GM13976 (cell line): Measurements from ENCODE around the gene ERI2.
"Not testable (repeated sequence)": the region's sequence is repeated elsewhere in the genome, so short reads cannot be mapped to it uniquely, and the experiment has no call there.

Experiments used
- DNase-seq: peaks from one replicate; pipeline ENCODE4 v3.0.0; 2012; ENCODE audit warnings: low spot score
- CTCF ChIP-seq: IDR thresholded peaks from 2 replicates; pipeline ENCODE4 v1.5.1; 2012; ENCODE audit warnings: borderline replicate concordance, mild to moderate bottlenecking; ENCODE audit not compliant: insufficient read depth; ENCODE audit errors: extremely low read depth, missing control alignments, control extremely low read depth
- in situ Hi-C: fragments of 300-500 bp; cut with MboI; formaldehyde crosslinking; loops from one replicate; pipeline ENCODE4 v1.12.0; 2022; ENCODE audit warnings: low sequenced_read_pairs, mixed read lengths, inconsistent platforms; ENCODE audit not compliant: unreplicated experiment

The ERI2 gene

GRCh38 chr16:20773679-20774078 lies 32.6 kb downstream of the ERI2 start:
- no peak for DNase-seq
- in situ Hi-C loops: no loop called here
- TF ChIP-seq CTCF: no peak

GRCh38 chr16:20768818-20769217 lies 37.5 kb downstream of the ERI2 start:
- DNase-seq: no peak
- TF ChIP-seq CTCF: no peak
- in situ Hi-C loops: no loop called here

GRCh38 chr16:20768121-20768520 lies 38.2 kb downstream of the ERI2 start:
- DNase-seq: no peak
- in situ Hi-C loops: no loop called here
- TF ChIP-seq CTCF: no peak

GRCh38 chr16:20767577-20767976 lies 38.7 kb downstream of the ERI2 start:
- TF ChIP-seq CTCF: no peak
- in situ Hi-C loops: no loop called here

GRCh38 chr16:20766294-20766693 lies 40.0 kb downstream of the ERI2 start:
- in situ Hi-C loops: no loop called here
- DNase-seq: no peak

More at GRCh38 chr16:20767577-20767976, 38.7 kb downstream of the ERI2 start:
- no peak for DNase-seq

GRCh38 chr16:20765732-20766131 lies 40.5 kb downstream of the ERI2 start:
- no peak for TF ChIP-seq CTCF
- DNase-seq: no peak
- in situ Hi-C loops: no loop called here

More at GRCh38 chr16:20766294-20766693, 40.0 kb downstream of the ERI2 start:
- no peak for TF ChIP-seq CTCF

- in situ Hi-C loops, DNase-seq: not testable (repeated sequence)
Observed at GRCh38 chr16:20764448-20764847, 41.8 kb downstream of the ERI2 start.
